Mucosa of gallbladder (tissue), 1 donor: ENCODE measurements around the gene SZT2. TPM values are rescaled to one million over a fixed set of nuclear protein-coding genes. Genes with fewer than 3 reads are reported as not detected.
"Not testable (repeated sequence)": the region's sequence is repeated elsewhere in the genome, so short reads cannot be mapped to it uniquely, and the experiment has no call there.

Source experiments
- DNase-seq: peaks from one replicate; pipeline ENCODE4 v3.0.0-alpha.2; 2020; ENCODE audit warnings: low spot score
- total RNA-seq: library from RNA; stranded (reverse); gene quantifications from one replicate; pipeline ENCODE4 v1.2.1, GENCODE V29; 2021
- donor health status: DM: no; HTN: no; CAD: no.

Gene SZT2
- total RNA-seq, 1 donor from 2014 or later, result 59.3 TPM

GRCh38 chr1:43454270-43455011 is 64.7 kb downstream of the SZT2 start:
- peak; percentile 87 for DNase-seq

- no peak for DNase-seq
These were observed 65.7 kb downstream of the SZT2 start for GRCh38 chr1:43455213-43455889.

GRCh38 chr1:43458379-43458778 is 68.7 kb downstream of the SZT2 start:
- not testable (repeated sequence) for DNase-seq

- DNase-seq, result no peak
These were observed 71.4 kb downstream of the SZT2 start for GRCh38 chr1:43460988-43461693.

GRCh38 chr1:43463479-43463878 is 73.8 kb downstream of the SZT2 start:
- no peak for DNase-seq

- DNase-seq, result no peak
These were observed 75.2 kb downstream of the SZT2 start for GRCh38 chr1:43464681-43465504.

GRCh38 chr1:43465505-43466067 is 75.9 kb downstream of the SZT2 start:
- DNase-seq, result no peak

- DNase-seq, result no peak
These were observed 76.7 kb downstream of the SZT2 start for GRCh38 chr1:43466403-43466802.

GRCh38 chr1:43468414-43468813 is 78.7 kb downstream of the SZT2 start:
- DNase-seq, result no peak

- no peak for DNase-seq
These were observed 80.2 kb downstream of the SZT2 start for GRCh38 chr1:43469932-43470331.

- no peak for DNase-seq
These were observed 82.4 kb downstream of the SZT2 start for GRCh38 chr1:43472087-43472462.

- DNase-seq, result not testable (repeated sequence)
These were observed 82.9 kb downstream of the SZT2 start for GRCh38 chr1:43472463-43473151.

GRCh38 chr1:43473463-43473862 is 83.8 kb downstream of the SZT2 start:
- DNase-seq, result no peak

GRCh38 chr1:43475611-43476401 is 86.1 kb downstream of the SZT2 start:
- DNase-seq, result not testable (repeated sequence)

GRCh38 chr1:43477716-43478115 is 88.0 kb downstream of the SZT2 start:
- no peak for DNase-seq

- no peak for DNase-seq
These were observed 89.7 kb downstream of the SZT2 start for GRCh38 chr1:43479414-43479813.

- no peak for DNase-seq
These were observed 91.8 kb downstream of the SZT2 start for GRCh38 chr1:43481491-43481890.

- no peak for DNase-seq
These were observed 92.5 kb downstream of the SZT2 start for GRCh38 chr1:43482215-43482614.

GRCh38 chr1:43484367-43484766 is 94.7 kb downstream of the SZT2 start:
- no peak for DNase-seq

GRCh38 chr1:43488165-43488564 is 98.5 kb downstream of the SZT2 start:
- DNase-seq, result no peak
